HG03460 (cell line): ENCODE data around the gene COTL1.

Source experiments
- ATAC-seq: cut with Tn5 transposase; IDR thresholded peaks from one replicate; pipeline ENCODE4 v1.9.1; 2021; ENCODE audit not compliant: unreplicated experiment

The COTL1 gene, protein sequence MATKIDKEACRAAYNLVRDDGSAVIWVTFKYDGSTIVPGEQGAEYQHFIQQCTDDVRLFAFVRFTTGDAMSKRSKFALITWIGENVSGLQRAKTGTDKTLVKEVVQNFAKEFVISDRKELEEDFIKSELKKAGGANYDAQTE

DNA sequence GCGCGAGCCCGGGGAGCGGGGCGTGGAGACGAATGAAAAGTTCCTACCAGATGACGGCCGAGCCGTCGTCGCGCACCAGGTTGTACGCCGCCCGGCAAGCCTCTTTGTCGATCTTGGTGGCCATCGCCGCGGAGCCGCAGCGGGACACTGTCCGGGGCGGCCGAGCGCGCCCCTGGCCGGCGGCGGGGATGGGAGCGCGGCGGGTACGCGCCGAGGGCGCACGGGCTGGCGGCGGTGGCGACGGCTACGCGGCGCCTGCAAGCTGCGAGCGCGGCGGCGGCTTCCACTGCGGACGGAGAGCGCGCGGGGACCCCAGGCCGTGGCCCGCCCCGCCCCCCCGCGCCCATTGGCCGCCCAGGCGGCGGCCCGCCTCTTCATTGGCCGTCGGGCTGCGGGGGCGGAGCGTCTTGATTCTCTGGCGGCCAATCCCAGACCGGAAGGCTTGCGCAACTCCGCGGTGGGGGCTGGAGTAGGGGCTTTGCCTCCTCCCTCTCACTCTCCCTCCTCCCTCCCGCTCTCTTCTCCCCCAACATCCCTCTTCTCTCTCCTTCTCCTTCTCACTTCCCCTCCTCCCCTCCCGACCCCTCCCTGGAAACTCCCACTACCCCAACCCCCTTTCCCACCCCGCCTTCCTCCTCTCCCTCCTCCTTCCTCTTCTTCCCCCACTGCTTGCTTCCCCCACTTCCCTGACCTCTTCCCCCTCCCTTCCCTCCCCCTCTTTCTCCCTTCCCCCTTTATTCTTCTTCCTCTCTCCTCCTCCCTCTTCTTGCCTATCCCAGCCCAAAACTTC is at the start of gene COTL1:
TSS of gene COTL1 (minus strand) at position 288 of the 790 bp plus-strand sequence. CDS start at position 124, 164 bp downstream.
- ATAC-seq, result peak; percentile 78

DNA sequence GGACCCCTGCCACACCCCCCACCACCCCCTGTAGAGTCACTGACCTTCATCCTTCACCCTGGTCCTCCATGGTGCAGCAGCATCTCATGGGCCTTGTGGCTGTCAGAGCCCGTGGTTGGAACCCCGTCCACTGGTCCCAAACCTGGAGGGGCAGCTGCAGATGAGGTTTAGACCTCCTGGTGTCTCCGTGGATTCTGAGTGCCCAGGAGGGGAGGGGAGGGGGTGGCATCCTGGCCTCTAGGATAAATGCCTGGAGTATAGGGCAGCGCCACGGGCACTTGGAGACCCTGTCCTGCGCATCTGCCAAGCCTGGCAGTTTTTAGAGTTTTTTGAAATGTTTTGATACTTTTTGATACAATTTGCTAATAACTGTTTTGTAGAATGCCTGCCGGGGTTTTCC is 48.0 kb upstream of the COTL1 start:
- no peak for ATAC-seq

DNA sequence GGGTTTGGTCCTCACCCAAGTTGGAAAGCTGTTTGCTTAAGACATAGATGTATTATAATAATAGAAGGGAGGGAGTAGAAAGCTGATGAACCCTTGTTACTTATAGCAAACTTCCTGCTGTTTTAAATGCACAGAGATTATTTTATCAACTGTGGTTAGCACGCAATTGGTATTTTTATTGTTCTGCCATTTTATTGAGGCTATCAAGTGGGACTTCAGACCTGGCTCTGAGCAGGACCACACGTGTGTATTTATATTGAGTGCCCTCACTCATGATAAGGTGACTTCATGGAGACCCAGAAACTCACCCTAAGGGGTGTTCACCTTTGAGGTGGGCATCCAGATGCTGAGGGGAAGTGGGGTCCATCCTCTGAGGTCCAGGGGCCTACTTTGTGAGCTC is 47.5 kb upstream of the COTL1 start:
- ATAC-seq, result no peak

DNA sequence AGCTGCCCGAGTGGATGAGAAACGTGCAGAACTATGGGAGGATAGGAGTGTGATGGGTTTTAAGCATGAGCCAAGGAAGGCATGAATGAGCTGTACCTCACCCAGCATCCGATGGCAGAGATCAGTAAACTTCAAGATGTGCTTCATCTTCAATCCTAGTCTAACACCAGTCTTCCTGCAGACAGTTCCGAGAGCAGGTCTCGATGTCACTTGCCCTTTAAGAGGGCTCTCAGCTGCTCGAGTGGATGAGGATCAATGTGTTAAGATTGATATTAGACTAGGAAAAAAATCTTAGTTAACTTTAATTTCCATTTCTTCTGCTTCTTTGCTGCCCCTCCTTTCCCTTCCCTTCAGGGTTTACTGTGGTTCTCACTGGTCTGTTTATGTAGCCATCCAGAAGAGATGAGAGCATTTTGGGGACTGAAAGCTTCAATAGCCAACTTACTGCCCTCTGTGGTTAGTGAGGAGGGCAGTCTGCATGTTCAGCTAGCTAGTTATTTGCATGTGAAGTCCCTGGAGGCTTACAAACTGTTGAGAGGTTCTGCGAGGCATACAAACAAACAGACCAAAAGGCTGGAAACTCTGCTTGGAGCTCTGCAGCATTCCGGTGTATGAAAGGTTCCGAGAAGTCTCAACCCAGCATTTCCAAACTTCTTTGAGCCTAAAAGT is 45.7 kb upstream of the COTL1 start:
- ATAC-seq, result peak; percentile 82

DNA sequence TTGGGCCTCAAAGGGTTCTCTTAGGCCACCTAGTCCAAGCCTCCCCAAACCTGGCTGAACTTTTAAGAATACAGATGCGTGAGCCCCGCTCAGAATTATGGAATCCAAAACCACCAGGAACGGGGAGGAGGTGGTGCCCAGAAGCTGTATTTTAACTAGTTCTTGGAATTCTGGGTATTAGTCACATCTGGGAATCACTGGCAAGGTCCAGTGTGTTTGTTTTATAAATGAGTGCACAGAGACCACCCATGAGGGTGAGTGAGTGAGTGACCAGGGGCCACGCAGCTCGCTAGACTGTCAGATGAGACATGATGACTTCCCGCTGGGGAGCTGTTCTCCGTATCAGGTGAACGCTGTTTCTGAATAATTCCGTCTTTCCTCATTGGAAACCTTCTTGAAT is 44.6 kb upstream of the COTL1 start:
- ATAC-seq, result no peak

DNA sequence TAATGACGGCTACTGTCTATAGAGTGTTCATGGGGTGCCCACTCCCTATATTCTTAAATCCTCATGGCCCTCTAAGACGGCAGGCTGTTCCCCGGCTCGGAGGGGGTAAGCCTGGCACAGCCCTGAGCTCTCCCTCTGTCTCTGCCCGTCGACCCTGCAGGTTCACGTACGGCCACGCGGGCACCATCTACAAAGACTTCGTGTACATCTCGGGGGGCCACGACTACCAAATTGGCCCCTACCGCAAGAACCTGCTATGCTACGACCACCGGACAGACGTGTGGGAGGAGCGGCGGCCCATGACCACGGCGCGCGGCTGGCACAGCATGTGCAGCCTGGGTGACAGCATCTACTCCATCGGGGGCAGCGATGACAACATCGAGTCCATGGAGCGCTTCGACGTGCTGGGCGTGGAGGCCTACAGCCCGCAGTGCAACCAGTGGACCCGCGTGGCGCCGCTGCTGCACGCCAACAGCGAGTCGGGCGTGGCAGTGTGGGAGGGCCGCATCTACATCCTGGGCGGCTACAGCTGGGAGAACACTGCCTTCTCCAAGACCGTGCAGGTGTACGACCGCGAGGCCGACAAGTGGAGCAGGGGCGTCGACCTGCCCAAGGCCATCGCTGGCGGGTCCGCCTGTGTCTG is 43.7 kb upstream of the COTL1 start:
- ATAC-seq, result no peak

DNA sequence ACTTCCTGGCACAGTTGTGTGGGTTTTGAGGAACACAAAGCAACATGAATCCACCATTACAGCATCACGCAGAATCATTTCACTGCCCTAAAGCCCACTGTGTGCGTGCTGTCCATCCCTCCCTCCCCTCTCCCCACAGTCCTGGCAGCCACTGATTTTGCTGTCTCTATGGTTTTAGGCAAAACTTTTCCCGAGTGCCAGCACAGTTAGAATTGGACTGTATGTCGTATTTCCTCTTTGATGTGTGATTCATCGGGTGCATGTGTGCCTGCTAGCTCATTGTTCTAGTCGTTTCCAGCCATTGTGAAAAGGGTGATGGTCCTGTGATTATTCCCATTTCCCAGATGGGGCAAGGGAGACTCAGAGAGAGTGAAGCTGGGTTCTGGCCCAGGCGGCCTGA is 43.1 kb upstream of the COTL1 start:
- no peak for ATAC-seq

DNA sequence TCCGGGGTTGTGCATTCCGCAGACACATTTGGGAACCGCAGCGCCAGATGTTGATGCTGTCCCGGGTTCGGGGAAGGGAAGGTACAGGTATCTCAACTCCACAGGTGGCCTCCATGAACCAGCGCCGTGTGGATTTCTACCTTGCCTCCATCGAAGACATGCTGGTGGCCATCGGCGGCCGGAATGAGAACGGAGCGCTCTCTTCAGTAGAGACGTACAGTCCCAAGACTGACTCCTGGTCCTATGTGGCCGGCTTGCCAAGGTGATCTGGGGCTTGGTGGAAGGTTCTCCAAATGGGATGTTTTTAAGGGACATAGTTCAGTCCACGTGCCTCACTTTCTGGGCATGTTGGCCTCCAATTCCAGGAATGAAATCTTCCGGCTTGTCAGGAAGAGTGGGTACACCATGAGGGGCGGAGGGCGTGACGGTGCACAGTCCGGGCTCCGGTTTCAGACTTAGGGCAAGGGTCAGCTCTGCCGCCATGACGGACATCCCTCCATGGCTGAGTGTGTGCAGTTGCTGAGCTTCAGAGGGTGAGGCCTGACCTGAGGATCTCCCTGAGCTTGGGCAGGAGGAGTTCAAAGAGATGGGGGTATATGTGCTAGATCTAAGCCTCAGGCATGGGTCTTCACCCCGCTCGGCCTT is 41.9 kb upstream of the COTL1 start:
- no peak for ATAC-seq

DNA sequence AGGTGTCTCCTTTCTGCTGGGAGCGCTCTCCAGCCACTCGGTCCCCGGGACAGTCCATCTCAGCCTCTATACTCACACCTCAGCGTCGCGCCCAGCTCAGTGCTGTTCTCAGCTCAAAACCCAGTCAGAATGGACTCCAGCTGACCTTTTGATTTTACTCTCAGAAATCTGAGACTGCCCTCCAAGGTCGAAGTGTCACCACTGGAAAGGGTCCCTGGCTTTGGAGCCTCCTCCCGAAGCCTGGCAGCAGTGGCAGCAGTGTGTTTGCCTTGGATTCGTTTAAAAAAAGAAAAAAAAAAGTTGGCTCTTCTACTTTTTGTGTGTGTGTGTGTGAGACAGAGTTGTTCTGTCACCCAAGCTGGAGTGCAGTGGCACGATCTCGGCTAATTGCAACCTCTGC is 40.8 kb upstream of the COTL1 start:
- no peak for ATAC-seq

DNA sequence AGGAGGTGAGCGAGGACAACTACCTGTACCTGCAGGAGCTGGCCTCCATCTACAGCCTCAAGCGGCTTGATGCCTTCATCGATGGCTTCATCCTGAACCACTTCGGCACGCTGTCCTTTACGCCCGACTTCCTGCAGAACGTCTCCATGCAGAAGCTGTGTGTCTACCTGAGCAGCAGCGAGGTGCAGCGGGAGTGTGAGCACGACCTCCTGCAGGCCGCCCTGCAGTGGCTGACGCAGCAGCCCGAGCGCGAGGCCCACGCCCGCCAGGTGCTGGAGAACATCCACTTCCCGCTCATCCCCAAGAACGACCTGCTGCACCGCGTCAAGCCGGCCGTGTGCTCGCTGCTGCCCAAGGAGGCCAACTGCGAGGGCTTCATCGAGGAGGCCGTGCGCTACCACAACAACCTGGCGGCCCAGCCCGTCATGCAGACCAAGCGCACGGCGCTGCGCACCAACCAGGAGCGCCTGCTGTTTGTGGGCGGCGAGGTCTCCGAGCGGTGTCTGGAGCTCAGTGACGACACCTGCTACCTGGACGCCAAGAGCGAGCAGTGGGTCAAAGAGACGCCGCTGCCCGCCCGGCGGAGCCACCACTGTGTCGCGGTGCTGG is 39.5 kb upstream of the COTL1 start:
- ATAC-seq, result no peak

DNA sequence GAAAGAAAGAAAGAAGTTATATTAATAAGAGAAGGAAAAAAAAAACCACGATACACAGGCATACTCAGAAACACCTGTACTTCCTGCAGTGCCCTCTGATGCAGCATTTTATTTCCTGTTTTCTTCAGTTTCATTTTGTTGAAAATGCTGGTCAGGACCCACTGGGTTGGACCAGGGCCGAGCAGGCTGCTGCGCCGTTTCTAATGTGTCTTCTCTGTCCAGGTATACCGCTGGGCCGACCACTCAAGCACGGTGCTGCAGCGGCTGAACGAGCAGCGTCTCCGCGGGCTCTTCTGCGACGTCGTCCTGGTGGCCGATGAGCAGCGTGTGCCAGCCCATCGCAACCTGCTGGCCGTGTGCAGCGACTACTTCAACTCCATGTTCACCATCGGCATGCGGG is 38.8 kb upstream of the COTL1 start:
- no peak for ATAC-seq

DNA sequence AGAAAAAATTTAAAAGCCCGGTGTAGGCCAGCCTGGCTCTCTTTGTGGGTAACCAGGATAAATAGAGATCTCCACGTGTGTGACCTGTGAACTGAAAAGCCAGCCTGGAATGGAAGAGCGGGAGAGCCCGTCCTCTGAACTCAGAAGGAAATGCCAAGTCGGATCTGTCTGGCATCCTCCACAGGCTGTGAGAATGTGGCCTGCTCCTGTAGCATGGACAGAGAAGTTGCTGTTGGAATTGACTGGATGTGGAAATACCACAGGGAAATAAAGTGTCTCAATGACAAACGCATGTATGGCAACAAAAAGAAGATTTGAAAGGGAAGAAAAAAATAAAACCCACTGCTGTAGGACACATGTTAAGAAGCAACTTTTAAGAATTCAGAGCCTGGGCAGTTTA is 37.1 kb upstream of the COTL1 start:
- no peak for ATAC-seq

DNA sequence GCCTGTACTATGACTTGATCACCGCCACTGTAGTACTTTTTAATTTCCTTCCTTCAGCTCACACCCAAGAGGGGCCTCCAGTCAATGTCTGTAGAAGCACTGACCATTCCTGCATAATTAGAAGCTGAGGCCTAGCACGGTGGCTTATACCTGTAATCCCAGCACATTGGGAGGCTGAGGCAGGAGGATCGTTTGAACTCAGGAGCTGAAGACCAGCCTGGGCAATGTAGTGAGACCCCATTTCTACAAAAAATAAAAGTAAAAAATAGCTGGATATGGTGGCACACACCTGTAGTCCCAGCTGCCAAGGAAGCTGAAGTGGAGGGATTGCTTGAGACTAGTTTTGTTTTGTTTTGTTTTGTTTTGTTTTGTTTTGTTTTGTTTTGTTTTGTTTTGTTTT is 36.4 kb upstream of the COTL1 start:
- ATAC-seq, result no peak

DNA sequence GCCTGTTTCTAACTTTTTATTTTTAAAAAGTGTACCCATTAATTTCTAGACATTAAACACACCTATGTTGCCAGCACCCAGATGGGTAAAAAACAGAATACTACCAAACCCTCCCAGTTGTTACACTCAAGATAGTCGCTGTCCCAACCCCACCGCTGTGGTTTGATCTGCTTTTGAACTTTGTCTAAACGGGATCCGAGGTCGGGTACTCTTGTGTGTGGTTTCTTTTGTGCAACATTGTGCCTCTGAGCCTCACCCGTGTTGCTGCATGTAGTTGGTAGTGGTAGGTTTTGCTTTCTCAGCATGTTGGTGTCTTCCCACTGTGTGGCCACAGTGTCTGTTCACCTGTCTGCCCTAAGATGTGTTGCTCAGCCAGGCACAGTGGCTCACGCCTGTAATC is 34.7 kb upstream of the COTL1 start:
- no peak for ATAC-seq

DNA sequence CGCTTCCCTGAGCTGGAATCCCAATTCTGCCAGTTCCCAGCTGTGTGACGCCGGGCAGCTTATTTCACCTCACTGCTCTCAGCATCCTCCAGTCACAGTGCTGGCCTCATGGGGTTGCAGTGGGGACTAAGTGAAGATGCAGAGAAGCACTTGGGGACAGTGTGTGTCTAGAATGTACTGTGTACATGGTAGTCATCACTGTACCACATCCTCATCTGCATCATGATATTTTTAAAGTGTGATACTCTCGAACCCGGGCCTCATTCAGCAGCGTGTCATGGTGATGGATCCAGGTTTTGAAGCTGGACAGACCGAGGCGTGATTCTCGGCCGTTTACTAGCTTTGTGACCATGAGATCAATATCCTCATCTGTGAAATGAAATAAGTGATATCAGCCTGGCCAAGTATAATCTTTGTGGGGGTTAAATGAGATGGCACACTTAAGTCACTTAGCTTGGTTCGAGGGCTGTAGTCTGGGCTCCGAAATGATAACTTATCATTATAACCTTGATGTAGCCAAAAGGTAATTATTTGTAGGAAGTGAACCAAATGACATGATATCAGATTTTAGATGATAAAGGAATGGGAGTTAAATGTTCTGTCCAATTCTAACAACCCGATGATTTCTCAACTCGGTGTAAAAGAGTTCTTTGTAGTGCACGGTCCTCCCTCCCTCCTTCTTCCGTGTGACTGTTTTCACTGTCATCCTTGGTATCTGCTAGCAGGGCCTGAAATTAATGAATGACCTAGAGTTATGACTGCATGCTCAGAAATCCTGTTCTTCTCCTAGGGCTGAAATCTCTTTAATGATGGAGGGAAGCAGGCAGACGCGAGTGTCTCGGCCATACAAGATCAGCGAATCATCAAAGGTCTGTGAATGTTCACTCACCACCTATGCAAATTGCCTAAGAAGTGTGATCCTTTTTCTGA is 32.4 kb upstream of the COTL1 start:
- ATAC-seq, result no peak

DNA sequence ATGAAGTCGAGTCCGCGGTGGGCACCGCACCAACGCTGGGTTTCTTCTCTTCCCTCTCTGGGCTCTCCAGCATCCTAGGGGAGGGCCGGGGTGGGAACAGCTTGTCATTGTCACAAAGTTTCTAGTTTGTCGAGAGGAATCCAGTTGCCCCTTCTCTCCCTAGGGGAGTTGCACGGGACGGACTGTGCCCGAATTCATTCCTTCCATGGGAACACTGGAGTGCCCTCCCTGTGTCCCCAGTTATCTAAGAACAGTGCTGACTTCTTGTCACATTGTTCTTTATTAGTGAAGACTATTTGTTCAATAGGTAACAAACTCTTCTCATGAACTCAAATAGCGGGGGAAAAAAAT is 31.6 kb upstream of the COTL1 start:
- ATAC-seq, result no peak

DNA sequence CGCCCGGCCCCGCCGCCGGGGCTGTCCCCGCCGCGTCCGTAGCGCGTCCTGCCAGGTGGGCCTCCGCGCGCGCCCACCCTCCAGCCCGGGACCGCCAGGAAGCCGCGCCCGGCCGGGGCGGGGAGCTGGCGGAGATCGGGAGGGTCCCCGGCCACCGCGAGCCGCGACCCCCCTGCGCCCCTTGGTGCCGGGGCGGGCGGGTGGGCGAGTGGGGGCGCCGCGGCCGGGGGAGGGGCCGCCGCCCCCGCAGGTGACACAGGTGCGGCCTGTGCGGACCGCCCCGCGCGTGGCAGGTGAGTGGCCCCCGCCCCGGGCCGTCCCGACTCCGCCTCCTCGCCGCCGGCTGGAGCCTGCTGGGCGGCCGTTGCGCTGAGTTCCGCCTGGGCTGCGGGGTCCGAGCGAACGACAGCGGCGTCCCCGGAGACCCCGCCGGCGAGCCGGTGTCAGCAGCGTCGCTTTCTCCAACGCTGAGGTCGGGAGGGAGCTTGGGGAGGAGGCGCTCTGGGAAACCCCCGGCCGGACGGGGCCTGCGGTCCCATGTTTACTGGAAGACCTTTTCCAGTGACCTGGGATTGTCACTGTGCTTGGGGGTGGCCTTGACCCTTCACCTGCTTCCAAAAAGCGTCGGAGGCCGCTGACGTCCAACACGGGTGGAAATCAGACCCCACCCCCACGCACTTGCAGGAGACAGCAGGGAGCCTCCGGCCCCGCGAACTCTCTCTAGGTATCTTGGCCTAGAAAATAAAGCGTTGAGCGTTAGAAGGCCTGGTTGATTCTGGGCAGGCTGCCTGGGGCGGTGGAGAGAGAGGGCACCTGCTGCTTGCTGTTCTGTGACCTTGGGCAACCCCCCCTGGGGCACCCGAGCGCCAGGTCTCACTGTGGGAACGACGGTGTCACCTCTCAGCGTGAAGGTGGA is 31.0 kb upstream of the COTL1 start:
- ATAC-seq, result peak; percentile 63

DNA sequence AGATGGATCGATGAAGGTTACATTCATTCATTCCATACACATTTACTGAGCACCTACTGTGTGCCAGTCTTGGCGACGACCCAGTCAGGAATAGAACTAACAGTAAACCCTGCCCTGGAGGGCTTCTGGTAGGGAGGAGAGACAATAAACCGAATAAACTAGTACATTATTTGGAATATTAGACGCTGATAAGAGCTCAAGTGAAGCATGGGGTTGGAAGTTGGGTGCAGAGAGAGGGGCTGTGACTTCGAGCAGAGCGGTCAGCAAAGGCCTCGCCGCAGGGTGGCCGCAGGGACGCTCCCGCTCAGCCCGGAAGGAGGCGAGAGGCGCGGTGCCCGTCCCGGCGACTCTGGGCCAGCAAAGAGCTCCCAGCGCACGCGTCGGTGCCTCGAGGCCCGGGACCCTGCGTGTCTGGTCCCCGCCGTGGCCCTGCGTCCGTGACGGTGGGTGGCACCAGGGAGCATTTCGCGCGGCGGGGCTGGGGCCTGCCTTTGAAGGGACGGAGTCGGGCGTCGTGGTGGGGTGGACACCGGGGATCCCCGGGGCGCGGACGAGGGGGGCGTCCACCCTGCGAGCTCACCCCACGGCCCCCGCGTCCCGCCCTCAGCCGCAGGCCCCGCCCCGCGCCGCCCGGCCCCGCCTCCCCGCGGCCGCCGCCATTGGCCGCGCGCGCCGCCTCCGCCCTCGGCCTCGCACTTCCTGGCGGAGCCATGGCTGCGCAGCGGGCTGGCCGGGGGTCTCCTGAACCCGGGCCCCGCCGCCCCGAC is 30.1 kb upstream of the COTL1 start, which contains the start of gene KLHL36:
TSS of gene KLHL36 (plus strand) at position 684 of the 767 bp plus-strand sequence. CDS start 2,357 bp downstream, outside the sequence.
- ATAC-seq, result peak; percentile 78
